Ishikawa (cell line): ENCODE measurements around the gene METTL1.
A peak's percentile ranks its signal among the peaks of the same experiment; 100 is the strongest.

Experiments used
- CEBPB ChIP-seq: IDR thresholded peaks from 2 replicates; pipeline ENCODE4 v1.6.1; 2012
- CREB1 ChIP-seq: IDR thresholded peaks from 2 replicates; pipeline ENCODE4 v1.6.1; 2012; ENCODE audit warnings: low read depth
- EP300 ChIP-seq: IDR thresholded peaks from 2 replicates; pipeline ENCODE4 v1.6.1; 2012; ENCODE audit warnings: borderline replicate concordance
- FOXM1 ChIP-seq: IDR thresholded peaks from 2 replicates; pipeline ENCODE4 v1.6.1; 2012; ENCODE audit warnings: low read depth, borderline replicate concordance
- NFIC ChIP-seq: IDR thresholded peaks from 2 replicates; pipeline ENCODE4 v1.6.1; 2012
- RAD21 ChIP-seq: IDR thresholded peaks from 2 replicates; pipeline ENCODE4 v1.6.1; 2012; ENCODE audit warnings: low read depth
- TAF1 ChIP-seq: IDR thresholded peaks from 2 replicates; pipeline ENCODE4 v1.6.1; 2012; ENCODE audit warnings: low read depth, mild to moderate bottlenecking
- TCF12 ChIP-seq: IDR thresholded peaks from 2 replicates; pipeline ENCODE4 v1.6.1; 2012; ENCODE audit warnings: low read depth
- TEAD4 ChIP-seq: IDR thresholded peaks from 2 replicates; pipeline ENCODE4 v1.6.1; 2012
- YY1 ChIP-seq: IDR thresholded peaks from 2 replicates; pipeline ENCODE4 v1.6.1; 2012; ENCODE audit warnings: low read depth
- ZBTB7A ChIP-seq: IDR thresholded peaks from 2 replicates; pipeline ENCODE4 v1.6.1; 2012; ENCODE audit warnings: low read depth
- TF ChIP-seq, protein P1 (sequence below): IDR thresholded peaks from 2 replicates; pipeline ENCODE4 v1.6.1; 2012; ENCODE audit warnings: low read depth, mild to moderate bottlenecking
- TF ChIP-seq, protein P2 (sequence below): IDR thresholded peaks from 2 replicates; pipeline ENCODE4 v1.6.1; 2012

Gene METTL1

DNA sequence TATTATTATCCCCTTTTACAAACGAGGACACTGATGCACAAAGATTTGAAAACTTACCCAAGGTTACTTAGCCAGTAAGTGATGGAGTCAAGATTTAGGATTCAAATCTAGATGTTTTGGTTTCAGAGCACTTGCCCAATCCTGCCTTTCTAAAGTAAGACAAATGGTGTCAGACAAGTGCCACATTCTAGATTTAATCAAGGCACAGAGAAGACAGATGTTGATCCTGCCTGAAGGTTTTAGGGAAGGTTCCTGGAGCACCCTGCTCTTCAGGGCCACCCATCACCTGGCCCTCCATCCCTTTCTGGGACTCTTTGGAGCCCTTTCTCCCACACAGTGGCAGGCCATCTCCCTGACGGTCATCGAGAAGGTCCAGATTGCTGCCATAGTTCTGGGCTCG lies 14.1 kb downstream of the METTL1 start:
- TF ChIP-seq, protein P1, sequence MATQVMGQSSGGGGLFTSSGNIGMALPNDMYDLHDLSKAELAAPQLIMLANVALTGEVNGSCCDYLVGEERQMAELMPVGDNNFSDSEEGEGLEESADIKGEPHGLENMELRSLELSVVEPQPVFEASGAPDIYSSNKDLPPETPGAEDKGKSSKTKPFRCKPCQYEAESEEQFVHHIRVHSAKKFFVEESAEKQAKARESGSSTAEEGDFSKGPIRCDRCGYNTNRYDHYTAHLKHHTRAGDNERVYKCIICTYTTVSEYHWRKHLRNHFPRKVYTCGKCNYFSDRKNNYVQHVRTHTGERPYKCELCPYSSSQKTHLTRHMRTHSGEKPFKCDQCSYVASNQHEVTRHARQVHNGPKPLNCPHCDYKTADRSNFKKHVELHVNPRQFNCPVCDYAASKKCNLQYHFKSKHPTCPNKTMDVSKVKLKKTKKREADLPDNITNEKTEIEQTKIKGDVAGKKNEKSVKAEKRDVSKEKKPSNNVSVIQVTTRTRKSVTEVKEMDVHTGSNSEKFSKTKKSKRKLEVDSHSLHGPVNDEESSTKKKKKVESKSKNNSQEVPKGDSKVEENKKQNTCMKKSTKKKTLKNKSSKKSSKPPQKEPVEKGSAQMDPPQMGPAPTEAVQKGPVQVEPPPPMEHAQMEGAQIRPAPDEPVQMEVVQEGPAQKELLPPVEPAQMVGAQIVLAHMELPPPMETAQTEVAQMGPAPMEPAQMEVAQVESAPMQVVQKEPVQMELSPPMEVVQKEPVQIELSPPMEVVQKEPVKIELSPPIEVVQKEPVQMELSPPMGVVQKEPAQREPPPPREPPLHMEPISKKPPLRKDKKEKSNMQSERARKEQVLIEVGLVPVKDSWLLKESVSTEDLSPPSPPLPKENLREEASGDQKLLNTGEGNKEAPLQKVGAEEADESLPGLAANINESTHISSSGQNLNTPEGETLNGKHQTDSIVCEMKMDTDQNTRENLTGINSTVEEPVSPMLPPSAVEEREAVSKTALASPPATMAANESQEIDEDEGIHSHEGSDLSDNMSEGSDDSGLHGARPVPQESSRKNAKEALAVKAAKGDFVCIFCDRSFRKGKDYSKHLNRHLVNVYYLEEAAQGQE = no peak
- TF ChIP-seq NFIC = no peak

DNA sequence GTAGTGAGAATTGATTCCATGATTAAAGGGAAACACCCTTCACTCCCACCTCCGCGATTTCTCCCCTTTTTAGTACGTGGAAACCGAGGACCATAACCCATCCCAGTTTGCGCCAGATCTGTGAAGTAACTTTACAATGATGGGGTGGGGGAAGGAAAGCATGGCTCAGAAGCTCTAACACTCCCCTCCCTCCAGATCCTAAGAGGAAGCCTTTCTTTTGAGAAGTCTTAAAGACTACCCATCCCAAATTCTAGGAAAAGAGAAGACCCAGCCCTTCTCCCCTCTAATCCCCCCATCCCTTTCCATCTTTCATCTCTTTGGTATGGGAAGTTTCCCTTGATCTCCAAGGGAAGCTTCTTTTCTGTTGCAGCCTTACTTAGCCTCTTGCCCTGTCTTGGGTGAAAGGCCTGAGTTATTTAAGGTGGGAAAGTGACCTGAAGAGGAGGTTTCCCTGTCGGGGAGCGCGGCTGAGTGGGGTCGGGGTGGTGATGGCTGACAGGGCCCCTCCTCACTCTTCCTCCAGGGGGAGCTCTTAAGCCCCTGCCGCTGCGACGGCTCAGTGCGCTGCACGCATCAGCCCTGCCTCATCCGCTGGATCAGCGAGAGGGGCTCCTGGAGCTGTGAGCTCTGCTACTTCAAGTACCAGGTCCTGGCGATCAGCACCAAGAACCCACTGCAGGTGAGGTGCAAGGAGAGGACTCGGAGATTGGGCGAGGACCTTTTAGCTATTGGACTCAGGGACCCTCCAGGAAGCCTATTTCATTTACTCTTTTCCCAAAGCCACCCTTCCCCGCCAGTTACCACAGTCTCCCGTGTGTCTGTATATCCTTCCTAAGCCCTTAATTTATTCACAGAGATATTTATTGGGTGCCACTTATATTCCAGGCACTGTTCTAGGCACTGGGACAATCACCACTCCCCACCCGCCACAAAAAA lies 15.2 kb downstream of the METTL1 start:
- TF ChIP-seq TCF12 = no peak

DNA sequence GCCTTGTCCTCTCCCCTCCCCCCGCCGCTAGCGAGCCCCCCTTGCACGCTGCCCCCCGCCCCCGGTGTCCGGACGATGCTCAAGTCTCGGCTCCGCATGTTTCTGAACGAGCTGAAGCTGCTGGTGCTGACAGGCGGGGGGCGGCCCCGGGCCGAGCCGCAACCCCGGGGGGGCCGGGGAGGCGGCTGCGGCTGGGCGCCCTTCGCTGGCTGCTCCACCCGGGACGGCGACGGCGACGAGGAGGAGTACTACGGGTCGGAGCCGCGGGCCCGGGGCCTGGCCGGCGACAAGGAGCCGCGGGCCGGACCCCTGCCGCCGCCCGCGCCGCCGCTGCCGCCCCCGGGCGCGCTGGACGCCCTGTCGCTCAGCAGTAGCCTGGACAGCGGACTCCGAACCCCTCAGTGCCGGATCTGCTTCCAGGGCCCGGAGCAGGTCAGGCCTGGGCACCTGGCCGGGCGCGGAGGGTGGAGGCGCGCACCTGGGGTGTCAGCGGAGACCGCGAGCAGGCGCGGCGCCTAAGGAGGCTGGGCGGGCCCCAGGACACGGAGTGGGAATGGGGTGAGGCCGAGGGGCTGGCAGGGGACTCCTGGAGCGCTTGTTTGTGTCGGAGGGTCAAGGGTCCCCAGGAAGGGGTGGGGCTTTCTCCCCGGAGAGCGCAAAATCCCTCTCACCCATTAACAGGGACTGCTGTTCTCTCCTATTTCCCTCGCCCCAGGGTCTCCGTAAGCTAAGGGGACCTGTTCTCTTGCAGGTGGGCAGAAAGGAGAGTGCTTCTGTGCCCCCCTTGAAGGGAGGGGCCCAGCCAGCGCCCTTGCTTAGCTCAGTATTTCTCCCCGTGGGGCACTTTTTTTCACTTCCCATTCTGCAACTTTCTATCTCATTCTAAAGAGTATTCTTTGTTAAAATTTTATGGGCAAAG lies 16.2 kb downstream of the METTL1 start:
- TF ChIP-seq RAD21 (no peak), ZBTB7A (peak; percentile 67)
- TF ChIP-seq, protein P2, sequence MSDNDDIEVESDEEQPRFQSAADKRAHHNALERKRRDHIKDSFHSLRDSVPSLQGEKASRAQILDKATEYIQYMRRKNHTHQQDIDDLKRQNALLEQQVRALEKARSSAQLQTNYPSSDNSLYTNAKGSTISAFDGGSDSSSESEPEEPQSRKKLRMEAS = peak; percentile 32; the same call in 1 of the 2 replicates
- TF ChIP-seq, protein P1 = peak; percentile 47

DNA sequence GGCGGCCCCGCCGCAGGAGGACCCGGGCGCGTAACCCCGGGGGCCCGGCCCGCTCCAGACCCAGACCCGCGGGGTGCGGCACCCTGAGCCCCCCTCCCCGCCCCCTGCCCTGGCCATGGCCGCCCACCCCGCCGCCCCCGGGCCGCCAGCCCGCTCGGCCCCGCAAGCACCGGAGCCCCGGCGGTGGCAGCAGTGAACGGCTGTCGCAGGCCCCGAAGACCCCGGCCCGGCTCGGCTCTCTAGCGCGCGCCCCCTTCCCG lies 16.8 kb downstream of the METTL1 start:
- TF ChIP-seq TAF1 = no peak
- no peak for TF ChIP-seq FOXM1
- TF ChIP-seq ZBTB7A = 0 out of 2 replicates have a peak, but pooled peaks have one; percentile 4
- no peak for TF ChIP-seq NFIC
- no peak for TF ChIP-seq CREB1
- TF ChIP-seq, protein P2 = no peak

DNA sequence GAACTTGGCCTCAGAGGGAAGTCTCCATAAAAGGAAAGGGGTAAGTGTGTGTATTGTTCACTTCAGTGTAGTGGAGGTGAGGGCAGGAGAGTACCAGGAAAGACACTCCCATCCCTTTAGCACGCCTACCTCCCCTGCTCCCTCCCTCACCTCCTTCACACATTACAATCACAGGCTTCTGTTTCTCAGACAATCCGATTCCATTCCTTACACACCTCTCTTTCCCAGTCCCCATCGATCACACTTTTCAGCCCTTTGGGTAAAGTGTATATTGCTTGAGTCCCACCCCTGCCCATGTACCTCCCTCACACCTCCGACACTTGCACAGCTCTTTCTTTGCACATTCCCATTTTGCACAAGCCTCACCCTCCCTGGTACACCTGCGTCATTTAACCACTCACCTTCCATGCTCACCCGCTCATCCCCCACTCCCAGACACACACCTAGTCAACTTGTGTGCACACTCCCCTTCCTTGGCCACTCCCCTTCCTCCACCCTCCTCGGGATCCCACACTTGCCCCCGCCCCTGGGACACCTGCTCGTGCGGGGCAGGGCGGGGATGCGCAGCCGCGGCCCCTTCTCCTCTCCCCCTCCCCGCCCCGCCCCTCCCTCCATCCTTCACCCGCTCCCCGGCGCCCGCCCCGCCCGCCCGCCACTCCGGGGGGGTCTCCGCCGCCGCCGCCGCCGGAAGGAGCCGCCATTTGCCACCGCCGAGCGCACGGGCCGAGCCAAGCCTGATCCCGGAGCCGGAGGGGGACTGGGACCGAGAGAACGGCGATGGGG lies 17.3 kb downstream of the METTL1 start, which contains the start of gene MARCHF9:
MARCHF9 (plus strand) TSS at position 693 of the 783 bp plus-strand sequence. CDS start 426 bp downstream, outside the sequence.
- no peak for TF ChIP-seq CREB1
- TF ChIP-seq CEBPB = no peak
- no peak for TF ChIP-seq TEAD4
- TF ChIP-seq ZBTB7A = no peak; the same call in 1 of the 2 replicates
- peak; percentile 84 for TF ChIP-seq YY1
- no peak for TF ChIP-seq FOXM1
- TF ChIP-seq, protein P1 = no peak
- TF ChIP-seq NFIC = no peak
- TF ChIP-seq EP300 = no peak
